Bronchial epithelial cell (primary cell): ENCODE results near the gene ANKRD52. TPM values are rescaled to one million over a fixed set of nuclear protein-coding genes. Genes with fewer than 3 reads are reported as not detected.

Source experiments
- DNase-seq: peaks from one replicate; pipeline ENCODE4 v3.0.0-alpha.2; 2010; ENCODE audit warnings: low read depth
- FAIRE-seq: peaks from 2 replicates; lab custom pipeline; 2011; peaks lifted over from hg19 to GRCh38; lab: Jason Lieb, UNC
- H3K27me3 ChIP-seq: 2 replicates; pipeline ENCODE4 v1.5.1; 2011; ENCODE audit warnings: low read length; ENCODE audit not compliant: control insufficient read depth, insufficient read depth
- H3K36me3 ChIP-seq: 2 replicates; pipeline ENCODE4 v1.5.1; 2011; ENCODE audit warnings: low read length; ENCODE audit not compliant: control insufficient read depth, insufficient read depth
- H3K4me3 ChIP-seq: 2 replicates; pipeline ENCODE4 v1.5.1; 2011; ENCODE audit warnings: mild to moderate bottlenecking, low read depth, low read length, control low read depth
- CTCF ChIP-seq: IDR thresholded peaks from 2 replicates; pipeline ENCODE4 v1.5.1; 2011; ENCODE audit warnings: mild to moderate bottlenecking, moderate library complexity, low read length, control low read depth, inconsistent platforms; ENCODE audit not compliant: insufficient read depth, severe bottlenecking
- total RNA-seq: library from RNA; depleted of rRNA; stranded (reverse); fragments of >200 nt; gene quantifications from 2 replicates; pipeline ENCODE4 v1.2.1, GENCODE V29; 2014

ANKRD52 gene
- total RNA-seq, 1 donor from 2014 or later: 6.8 TPM

GRCh38 chr12:56221232-56221756 lies 36.9 kb downstream of the ANKRD52 start:
- Histone ChIP-seq H3K36me3 (peaks cover 4% of the 10 kb centered on the region), H3K27me3 (no peaks in the 10 kb centered on the region), H3K4me3 (peak overlapping the region; percentile 92)
- FAIRE-seq (no peak), DNase-seq (peak; percentile 23)
- TF ChIP-seq CTCF: no peak

GRCh38 chr12:56220611-56221231 lies 37.5 kb downstream of the ANKRD52 start:
- FAIRE-seq: no peak

GRCh38 chr12:56219840-56220239 lies 38.3 kb downstream of the ANKRD52 start:
- no peak for TF ChIP-seq CTCF
- FAIRE-seq: no peak
- DNase-seq: no peak
- no peaks in the 10 kb centered on the region for H3K27me3 ChIP-seq
- no peak overlapping the region for H3K4me3 ChIP-seq
- H3K36me3 ChIP-seq: peaks cover 6% of the 10 kb centered on the region

More at GRCh38 chr12:56220611-56221231, 37.5 kb downstream of the ANKRD52 start:
- TF ChIP-seq CTCF: no peak
- peak; percentile 34 for DNase-seq
- peaks cover 4% of the 10 kb centered on the region for H3K36me3 ChIP-seq
- peak overlapping the region; percentile 92 for H3K4me3 ChIP-seq
- H3K27me3 ChIP-seq: no peaks in the 10 kb centered on the region

GRCh38 chr12:56216461-56216860 lies 41.7 kb downstream of the ANKRD52 start:
- FAIRE-seq (no peak), DNase-seq (no peak)
- Histone ChIP-seq H3K36me3 (peaks cover 17% of the 10 kb centered on the region), H3K4me3 (no peak overlapping the region), H3K27me3 (no peaks in the 10 kb centered on the region)
- TF ChIP-seq CTCF: no peak

- no peak for TF ChIP-seq CTCF
- peaks cover 26% of the 10 kb centered on the region for H3K36me3 ChIP-seq
- FAIRE-seq: no peak
These were observed 44.3 kb downstream of the ANKRD52 start for GRCh38 chr12:56213878-56214277.

More at GRCh38 chr12:56213878-56214277, 44.3 kb downstream of the ANKRD52 start:
- Histone ChIP-seq H3K4me3 (no peak overlapping the region), H3K27me3 (no peaks in the 10 kb centered on the region)
- DNase-seq: no peak
